OCI-M1 (cell line): ENCODE data around the gene VPS35.
A peak's percentile ranks its signal among the peaks of the same experiment; 100 is the strongest.

Source experiments
- DNase-seq: peaks from one replicate; lab custom pipeline; 2025; lab: John Stamatoyannopoulos, UW

VPS35 gene

DNA sequence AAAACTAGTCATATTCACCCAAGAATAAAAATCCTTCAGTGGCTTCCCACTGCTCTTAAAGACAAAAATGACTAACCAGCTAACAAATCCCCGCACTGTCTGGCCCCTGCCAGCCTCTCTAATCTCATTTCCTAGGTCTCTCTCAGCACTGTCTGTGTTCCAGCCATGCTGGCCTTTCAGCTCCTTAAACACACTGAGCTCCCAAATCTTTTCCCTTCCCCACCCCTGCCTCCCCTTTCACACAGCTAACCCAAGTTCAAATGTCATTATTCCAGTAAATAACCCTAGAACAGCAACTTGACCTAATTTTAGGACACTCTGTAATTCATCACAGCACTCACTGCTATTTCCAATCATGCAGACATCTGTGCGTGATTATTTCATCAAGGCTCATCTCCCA lies 75.6 kb downstream of the VPS35 start:
- DNase-seq: no peak

DNA sequence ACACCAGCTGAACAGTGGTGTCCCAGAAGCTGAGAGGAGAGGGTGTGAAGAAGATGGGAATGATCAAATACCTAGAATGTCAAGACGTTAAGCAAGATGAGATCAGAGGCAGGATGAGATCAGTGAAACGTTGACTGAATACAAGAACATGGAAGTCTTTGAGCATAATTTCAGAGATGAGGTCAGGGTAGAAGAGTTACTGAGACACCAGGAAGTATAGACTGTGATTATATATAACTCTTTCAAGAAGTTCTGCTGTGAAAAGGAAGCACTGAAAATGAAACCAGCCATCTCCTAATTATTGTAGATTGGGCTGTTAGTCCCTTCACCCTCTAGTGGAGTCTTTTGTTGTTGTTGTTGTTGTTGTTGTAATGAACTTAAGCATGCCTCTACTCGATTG lies 76.9 kb downstream of the VPS35 start:
- no peak for DNase-seq

DNA sequence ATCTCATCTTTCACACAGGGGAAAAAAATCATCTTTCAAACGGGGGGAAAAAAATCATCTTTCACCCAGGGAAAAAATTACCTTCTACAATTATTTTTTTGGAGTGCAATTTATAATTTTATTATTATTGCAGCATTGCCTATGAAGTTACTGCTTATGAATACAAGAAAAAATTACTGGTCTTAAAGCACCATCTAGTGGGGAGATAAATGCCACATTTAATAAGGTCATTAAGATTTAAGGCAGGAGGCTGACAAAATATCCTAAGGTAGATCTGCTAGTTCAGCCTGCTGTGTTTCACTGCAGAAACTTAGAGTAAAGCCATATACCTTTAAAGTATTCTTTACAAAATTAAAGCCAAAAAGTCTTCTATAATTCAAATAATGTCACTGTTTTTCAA lies 81.4 kb downstream of the VPS35 start:
- peak; percentile 71 for DNase-seq

GRCh38 chr16:46606231-46606630 lies 82.7 kb downstream of the VPS35 start:
- no peak for DNase-seq
